WTC11 (cell line): ENCODE results near the gene MAP3K21. TPM values are rescaled to one million over a fixed set of nuclear protein-coding genes. Genes with fewer than 3 reads are reported as not detected.

Source experiments
- ATAC-seq: fragments of 200-7000 bp; cut with Tn5 transposase; 2 replicates; pipeline ENCODE4 v1.10.0; 2021; ENCODE audit warnings: mild to moderate bottlenecking, moderate library complexity
- CTCF ChIA-PET: fragments of 300-600 bp; sonication (Branson Sonifier 250); formaldehyde crosslinking; loops from one replicate; lab custom pipeline; 2021; ENCODE audit warnings: antibody characterized with exemption; lab: Charles Lee
- POLR2A ChIA-PET: fragments of 350-600 bp; sonication (Branson Sonifier 250); formaldehyde crosslinking; loops from one replicate; lab custom pipeline; 2021; ENCODE audit warnings: antibody characterized with exemption; lab: Charles Lee
- DNase-seq: peaks from one replicate; pipeline ENCODE4 v3.0.0; 2021; ENCODE audit warnings: low spot score
- H3K27ac Mint-ChIP-seq: 2 replicates; pipeline ENCODE4 v1.8.0; 2021; ENCODE audit warnings: mixed read lengths
- H3K27me3 Mint-ChIP-seq: 2 replicates; pipeline ENCODE4 v1.8.0; 2021; ENCODE audit warnings: low read depth, mild to moderate bottlenecking, moderate library complexity, mixed read lengths
- H3K36me3 Mint-ChIP-seq: 2 replicates; pipeline ENCODE4 v1.8.0; 2021; ENCODE audit warnings: mixed read lengths
- H3K4me1 Mint-ChIP-seq: 2 replicates; pipeline ENCODE4 v1.8.0; 2022; ENCODE audit warnings: mixed read lengths
- H3K4me3 Mint-ChIP-seq: 2 replicates; pipeline ENCODE4 v1.8.0; 2021; ENCODE audit warnings: mild to moderate bottlenecking, moderate library complexity, mixed read lengths
- H3K9me3 Mint-ChIP-seq: 2 replicates; pipeline ENCODE4 v1.8.0; 2021; ENCODE audit warnings: mixed read lengths
- ATF6 ChIP-seq: sonication (generic); formaldehyde crosslinking; IDR thresholded peaks from 2 replicates; pipeline ENCODE4 v1.8.1; 2023; ENCODE audit warnings: mild to moderate bottlenecking, missing genetic modification reagents
- CREM ChIP-seq: sonication (generic); formaldehyde crosslinking; IDR thresholded peaks from 2 replicates; pipeline ENCODE4 v1.8.1; 2022; ENCODE audit warnings: mild to moderate bottlenecking, missing genetic modification reagents, moderate library complexity
- ESRRA ChIP-seq: sonication (generic); formaldehyde crosslinking; IDR thresholded peaks from 2 replicates; pipeline ENCODE4 v1.8.1; 2022; ENCODE audit warnings: mild to moderate bottlenecking, missing genetic modification reagents, borderline replicate concordance
- GABPB1 ChIP-seq: sonication (generic); formaldehyde crosslinking; IDR thresholded peaks from 2 replicates; pipeline ENCODE4 v1.8.1; 2023; ENCODE audit warnings: mild to moderate bottlenecking, missing genetic modification reagents
- HMGXB4 ChIP-seq: sonication (generic); formaldehyde crosslinking; IDR thresholded peaks from 2 replicates; pipeline ENCODE4 v1.8.1; 2023; ENCODE audit warnings: mild to moderate bottlenecking, moderate library complexity, missing genetic modification reagents
- PRDM15 ChIP-seq: sonication (generic); formaldehyde crosslinking; IDR thresholded peaks from 2 replicates; pipeline ENCODE4 v1.8.0; 2022; ENCODE audit warnings: missing genetic modification reagents
- SP1 ChIP-seq: sonication (generic); formaldehyde crosslinking; conservative IDR thresholded peaks from 2 replicates; pipeline ENCODE4 v1.8.1; 2022; ENCODE audit warnings: missing genetic modification reagents
- TCF7 ChIP-seq: sonication (generic); formaldehyde crosslinking; IDR thresholded peaks from 2 replicates; pipeline ENCODE4 v1.8.0; 2022; ENCODE audit warnings: mild to moderate bottlenecking, low read depth, missing genetic modification reagents, moderate library complexity
- TP53 ChIP-seq: sonication (generic); formaldehyde crosslinking; IDR thresholded peaks from 2 replicates; pipeline ENCODE4 v1.8.1; 2023; ENCODE audit warnings: mild to moderate bottlenecking, missing genetic modification reagents
- ZNF263 ChIP-seq: sonication (generic); formaldehyde crosslinking; IDR thresholded peaks from 2 replicates; pipeline ENCODE4 v1.8.1; 2022; ENCODE audit warnings: low read depth, mild to moderate bottlenecking, moderate library complexity, missing genetic modification reagents
- ZNF416 ChIP-seq: fragments of 250-450 bp; sonication (Bioruptor Pico); IDR thresholded peaks from 2 replicates; pipeline ENCODE4 v1.9.0; 2021; ENCODE audit warnings: mild to moderate bottlenecking, inconsistent platforms
- ZNF423 ChIP-seq: fragments of 250-450 bp; sonication (Bioruptor Pico); IDR thresholded peaks from 2 replicates; pipeline ENCODE4 v2.1.2; 2022; ENCODE audit warnings: mild to moderate bottlenecking, moderate library complexity
- ZNF512 ChIP-seq: sonication (generic); formaldehyde crosslinking; IDR thresholded peaks from 2 replicates; pipeline ENCODE4 v1.8.1; 2022; ENCODE audit warnings: missing genetic modification reagents, borderline replicate concordance
- ZNF532 ChIP-seq: fragments of 250-450 bp; sonication (Bioruptor Pico); IDR thresholded peaks from 2 replicates; pipeline ENCODE4 v1.9.0; 2021; ENCODE audit warnings: mild to moderate bottlenecking, borderline replicate concordance
- total RNA-seq: library from RNA; stranded (reverse); gene quantifications from 3 replicates; pipeline ENCODE4 v1.2.3, GENCODE V29; 2021

The MAP3K21 gene
- total RNA-seq, 1 experiment from 2014 or later: 24.0 TPM

GRCh38 chr1:233294913-233295236 is 32.6 kb upstream of the MAP3K21 start (continued):
- TF ChIP-seq PRDM15 (CRISPR knock-in tag): no peak

GRCh38 chr1:233295237-233295974 is 32.1 kb upstream of the MAP3K21 start, which contains the start of gene PCNX2:
TSS of gene PCNX2 (minus strand) at chr1:233295725. CDS start at chr1:233295478, 247 bp downstream.
- ChIA-PET POLR2A (interaction anchor here (1.0 kb wide), 1 partner anchor 33 kb away, joined by 5 read pairs; no protein-coding TSS in a partner anchor), CTCF (no interaction called here)
- Mint-ChIP-seq H3K4me1 (peaks cover 51% of the 10 kb centered on the region), H3K4me3 (peak within 1 kb of the TSS; percentile 85), H3K36me3 (no peaks in the 10 kb centered on the region; the same call in 1 of the 2 replicates), H3K9me3 (no peaks in the 10 kb centered on the region), H3K27me3 (no peaks in the 10 kb centered on the region), H3K27ac (peak within 1 kb of the TSS; percentile 94)
- DNase-seq (peak; percentile 74), ATAC-seq (peak; percentile 88)
- TF ChIP-seq SP1 (peak; percentile 55), ZNF263 (CRISPR knock-in tag) (0 out of 2 replicates have a peak, but pooled peaks have one; percentile 36), TCF7 (CRISPR knock-in tag) (no peak), ESRRA (CRISPR knock-in tag) (0 out of 2 replicates have a peak, but pooled peaks have one; percentile 74), ZNF532 (peak; percentile 85), HMGXB4 (0 out of 2 replicates have a peak, but pooled peaks have one; percentile 39), TP53 (CRISPR knock-in tag) (no peak), PRDM15 (CRISPR knock-in tag) (no peak), ATF6 (no peak), ZNF423 (CRISPR knock-in tag) (peak; percentile 59; the same call in 1 of the 2 replicates), ZNF512 (CRISPR knock-in tag) (peak; percentile 99), ZNF416 (CRISPR knock-in tag) (no peak), CREM (CRISPR knock-in tag) (0 out of 2 replicates have a peak, but pooled peaks have one; percentile 54), GABPB1 (CRISPR knock-in tag) (no peak)
